Neural cell (in vitro differentiated cells): ENCODE data around the gene ERRFI1. TPM values are rescaled to one million over a fixed set of nuclear protein-coding genes. Genes with fewer than 3 reads are reported as not detected.

Experiments
- H2AFZ ChIP-seq: fragments of 200-600, 300-800 bp; sonication (generic), shearing (Covaris generic); 2 replicates; pipeline ENCODE4 v1.6.0; 2014; ENCODE audit warnings: low read depth, mild to moderate bottlenecking, antibody characterized with exemption, low read length, moderate library complexity
- H3F3A ChIP-seq: fragments of 200-600 bp; shearing (Covaris generic); 2 replicates; pipeline ENCODE4 v1.6.1; 2016; ENCODE audit warnings: mild to moderate bottlenecking, moderate library complexity, mixed read lengths, antibody characterized with exemption, low read length; ENCODE audit not compliant: insufficient read depth, poor library complexity, severe bottlenecking
- H3K27ac ChIP-seq: fragments of 200-600, 300-800 bp; sonication (generic), shearing (Covaris generic); 2 replicates; pipeline ENCODE4 v1.5.1; 2014; ENCODE audit warnings: mild to moderate bottlenecking, low read length, moderate library complexity
- H3K27me3 ChIP-seq: fragments of 300-800, 200-600 bp; sonication (generic), shearing (Covaris generic); 2 replicates; pipeline ENCODE4 v1.6.0; 2014; ENCODE audit warnings: mild to moderate bottlenecking, low read depth, low read length, moderate library complexity; ENCODE audit not compliant: insufficient read depth
- H3K36me3 ChIP-seq: fragments of 300-800, 200-600 bp; sonication (generic), shearing (Covaris generic); 2 replicates; pipeline ENCODE4 v1.5.1; 2014; ENCODE audit warnings: mild to moderate bottlenecking, antibody characterized with exemption, low read length, moderate library complexity; ENCODE audit not compliant: insufficient read depth
- H3K4me2 ChIP-seq: fragments of 300-800, 200-600 bp; sonication (generic), shearing (Covaris generic); 2 replicates; pipeline ENCODE4 v1.6.0; 2014; ENCODE audit warnings: mild to moderate bottlenecking, low read length
- H3K4me3 ChIP-seq: fragments of 300-800, 200-600 bp; sonication (generic), shearing (Covaris generic); 2 replicates; pipeline ENCODE4 v1.5.1; 2014; ENCODE audit warnings: mild to moderate bottlenecking, low read length, moderate library complexity
- H3K79me2 ChIP-seq: fragments of 200-600 bp; shearing (Covaris generic); replicated peaks from 2 replicates; pipeline ENCODE4 v1.6.0; 2014; ENCODE audit warnings: mild to moderate bottlenecking, low read length, moderate library complexity; ENCODE audit not compliant: insufficient read depth
- H3K9ac ChIP-seq: fragments of 300-800, 200-600 bp; sonication (generic), shearing (Covaris generic); 2 replicates; pipeline ENCODE4 v1.6.1; 2016; ENCODE audit warnings: mild to moderate bottlenecking, low read length, mixed read lengths
- H3K9me2 ChIP-seq: fragments of 200-600 bp; shearing (Covaris generic); 2 replicates; pipeline ENCODE4 v1.6.1; 2016; ENCODE audit warnings: mild to moderate bottlenecking, low read length, mixed read lengths; ENCODE audit not compliant: insufficient read depth
- H3K9me3 ChIP-seq: fragments of 200-600, 300-800 bp; sonication (generic), shearing (Covaris generic); 2 replicates; pipeline ENCODE4 v1.6.1; 2016; ENCODE audit warnings: mild to moderate bottlenecking, mixed run types, low read length, moderate library complexity, mixed read lengths
- H4K20me1 ChIP-seq: fragments of 200-600 bp; shearing (Covaris generic); 2 replicates; pipeline ENCODE4 v1.6.1; 2016; ENCODE audit warnings: mild to moderate bottlenecking, mixed run types; ENCODE audit not compliant: insufficient read depth
- EP300 ChIP-seq: fragments of 450-650 bp; conservative IDR thresholded peaks from 2 replicates; pipeline ENCODE4 v1.6.1; 2014; ENCODE audit warnings: antibody characterized with exemption, mild to moderate bottlenecking, moderate library complexity; ENCODE audit not compliant: poor library complexity, severe bottlenecking
- EZH2 ChIP-seq: fragments of 200-600, 300-800 bp; shearing (Covaris generic), sonication (generic); IDR thresholded peaks from 2 replicates; pipeline ENCODE4 v1.6.1; 2014; ENCODE audit warnings: antibody characterized with exemption, low read length, borderline replicate concordance, mild to moderate bottlenecking; ENCODE audit not compliant: insufficient read depth, poor library complexity, severe bottlenecking
- MXI1 ChIP-seq: fragments of 450-650 bp; conservative IDR thresholded peaks from 2 replicates; pipeline ENCODE4 v1.6.1; 2014; ENCODE audit warnings: antibody characterized with exemption, mild to moderate bottlenecking; ENCODE audit not compliant: poor library complexity, severe bottlenecking
- POLR2AphosphoS5 ChIP-seq: IDR thresholded peaks from 2 replicates; pipeline ENCODE4 v1.6.1; 2012
- RAD21 ChIP-seq: fragments of 450-650 bp; conservative IDR thresholded peaks from 2 replicates; pipeline ENCODE4 v1.6.1; 2014; ENCODE audit warnings: antibody characterized with exemption, mild to moderate bottlenecking, moderate library complexity
- SMC3 ChIP-seq: fragments of 450-650 bp; conservative IDR thresholded peaks from 2 replicates; pipeline ENCODE4 v1.6.1; 2014; ENCODE audit warnings: antibody characterized with exemption, mild to moderate bottlenecking, moderate library complexity; ENCODE audit not compliant: poor library complexity
- TAF1 ChIP-seq: IDR thresholded peaks from 2 replicates; pipeline ENCODE4 v1.6.1; 2012; ENCODE audit warnings: low read depth
- polyA plus RNA-seq: library from polyadenylated mRNA; depleted of rRNA; stranded (reverse); fragments of >200 nt; gene quantifications from 2 replicates; pipeline ENCODE4 v1.2.3, GENCODE V29; 2014
- TF ChIP-seq, protein P1 (sequence below): IDR thresholded peaks from 2 replicates; pipeline ENCODE4 v1.6.1; 2012; ENCODE audit warnings: borderline replicate concordance
- TF ChIP-seq, protein P2 (sequence below): fragments of 450-650 bp; IDR thresholded peaks from 2 replicates; pipeline ENCODE4 v1.5.1; 2014; ENCODE audit warnings: antibody characterized with exemption, mild to moderate bottlenecking, moderate library complexity; ENCODE audit not compliant: poor library complexity, severe bottlenecking

ERRFI1 gene
- polyA plus RNA-seq, 1 donor from 2014 or later: 72.9 TPM

- Histone ChIP-seq H3F3A (peaks cover 3% of the 10 kb centered on the region), H4K20me1 (no peaks in the 10 kb centered on the region), H3K4me3 (no peak overlapping the region), H3K4me2 (no peak overlapping the region), H3K79me2 (peaks cover 48% of the 10 kb centered on the region), H2AFZ (no peak overlapping the region), H3K9ac (no peak overlapping the region), H3K27me3 (no peaks in the 10 kb centered on the region), H3K9me3 (no peaks in the 10 kb centered on the region), H3K27ac (no peak overlapping the region), H3K36me3 (no peaks in the 10 kb centered on the region), H3K9me2 (no peaks in the 10 kb centered on the region)
- TF ChIP-seq TAF1 (no peak), EP300 (no peak), MXI1 (no peak), EZH2 (no peak), SMC3 (no peak), POLR2AphosphoS5 (no peak), RAD21 (no peak)
- TF ChIP-seq, protein P1, sequence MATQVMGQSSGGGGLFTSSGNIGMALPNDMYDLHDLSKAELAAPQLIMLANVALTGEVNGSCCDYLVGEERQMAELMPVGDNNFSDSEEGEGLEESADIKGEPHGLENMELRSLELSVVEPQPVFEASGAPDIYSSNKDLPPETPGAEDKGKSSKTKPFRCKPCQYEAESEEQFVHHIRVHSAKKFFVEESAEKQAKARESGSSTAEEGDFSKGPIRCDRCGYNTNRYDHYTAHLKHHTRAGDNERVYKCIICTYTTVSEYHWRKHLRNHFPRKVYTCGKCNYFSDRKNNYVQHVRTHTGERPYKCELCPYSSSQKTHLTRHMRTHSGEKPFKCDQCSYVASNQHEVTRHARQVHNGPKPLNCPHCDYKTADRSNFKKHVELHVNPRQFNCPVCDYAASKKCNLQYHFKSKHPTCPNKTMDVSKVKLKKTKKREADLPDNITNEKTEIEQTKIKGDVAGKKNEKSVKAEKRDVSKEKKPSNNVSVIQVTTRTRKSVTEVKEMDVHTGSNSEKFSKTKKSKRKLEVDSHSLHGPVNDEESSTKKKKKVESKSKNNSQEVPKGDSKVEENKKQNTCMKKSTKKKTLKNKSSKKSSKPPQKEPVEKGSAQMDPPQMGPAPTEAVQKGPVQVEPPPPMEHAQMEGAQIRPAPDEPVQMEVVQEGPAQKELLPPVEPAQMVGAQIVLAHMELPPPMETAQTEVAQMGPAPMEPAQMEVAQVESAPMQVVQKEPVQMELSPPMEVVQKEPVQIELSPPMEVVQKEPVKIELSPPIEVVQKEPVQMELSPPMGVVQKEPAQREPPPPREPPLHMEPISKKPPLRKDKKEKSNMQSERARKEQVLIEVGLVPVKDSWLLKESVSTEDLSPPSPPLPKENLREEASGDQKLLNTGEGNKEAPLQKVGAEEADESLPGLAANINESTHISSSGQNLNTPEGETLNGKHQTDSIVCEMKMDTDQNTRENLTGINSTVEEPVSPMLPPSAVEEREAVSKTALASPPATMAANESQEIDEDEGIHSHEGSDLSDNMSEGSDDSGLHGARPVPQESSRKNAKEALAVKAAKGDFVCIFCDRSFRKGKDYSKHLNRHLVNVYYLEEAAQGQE: no peak
- TF ChIP-seq, protein P2, sequence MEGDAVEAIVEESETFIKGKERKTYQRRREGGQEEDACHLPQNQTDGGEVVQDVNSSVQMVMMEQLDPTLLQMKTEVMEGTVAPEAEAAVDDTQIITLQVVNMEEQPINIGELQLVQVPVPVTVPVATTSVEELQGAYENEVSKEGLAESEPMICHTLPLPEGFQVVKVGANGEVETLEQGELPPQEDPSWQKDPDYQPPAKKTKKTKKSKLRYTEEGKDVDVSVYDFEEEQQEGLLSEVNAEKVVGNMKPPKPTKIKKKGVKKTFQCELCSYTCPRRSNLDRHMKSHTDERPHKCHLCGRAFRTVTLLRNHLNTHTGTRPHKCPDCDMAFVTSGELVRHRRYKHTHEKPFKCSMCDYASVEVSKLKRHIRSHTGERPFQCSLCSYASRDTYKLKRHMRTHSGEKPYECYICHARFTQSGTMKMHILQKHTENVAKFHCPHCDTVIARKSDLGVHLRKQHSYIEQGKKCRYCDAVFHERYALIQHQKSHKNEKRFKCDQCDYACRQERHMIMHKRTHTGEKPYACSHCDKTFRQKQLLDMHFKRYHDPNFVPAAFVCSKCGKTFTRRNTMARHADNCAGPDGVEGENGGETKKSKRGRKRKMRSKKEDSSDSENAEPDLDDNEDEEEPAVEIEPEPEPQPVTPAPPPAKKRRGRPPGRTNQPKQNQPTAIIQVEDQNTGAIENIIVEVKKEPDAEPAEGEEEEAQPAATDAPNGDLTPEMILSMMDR: no peak
These were observed 9.8 kb downstream of the ERRFI1 start for GRCh38 chr1:8016210-8016894.

- Histone ChIP-seq H3K4me2 (no peak overlapping the region), H3K9me3 (no peaks in the 10 kb centered on the region), H3K36me3 (no peaks in the 10 kb centered on the region), H3K27ac (no peak overlapping the region), H3K9me2 (no peaks in the 10 kb centered on the region), H3K4me3 (no peak overlapping the region), H3K27me3 (no peaks in the 10 kb centered on the region), H3K9ac (no peak overlapping the region), H2AFZ (no peak overlapping the region), H4K20me1 (no peaks in the 10 kb centered on the region), H3F3A (peaks cover 3% of the 10 kb centered on the region), H3K79me2 (peaks cover 42% of the 10 kb centered on the region)
- TF ChIP-seq SMC3 (no peak), MXI1 (no peak), POLR2AphosphoS5 (no peak), EP300 (no peak), RAD21 (no peak), TAF1 (no peak), EZH2 (no peak)
- TF ChIP-seq, protein P1: no peak
- TF ChIP-seq, protein P2: no peak
These were observed 10.3 kb downstream of the ERRFI1 start for GRCh38 chr1:8015809-8016165.
